T-helper 2 cell treated with Interferon-gamma antibody and Interleukin-4, amounts not matched to agents 100 ng/mL and 5 ng/mL, for 36 hours (primary cell): Measurements from ENCODE around the gene BACH2. TPM values are rescaled to one million over a fixed set of nuclear protein-coding genes. Genes with fewer than 3 reads are reported as not detected.

Experiments used
- intact Hi-C: fragments of 100-400 bp; cut with micrococcal nuclease; formaldehyde crosslinking; loops from one replicate; pipeline ENCODE4 v1.15.1; 2023
- total RNA-seq: library from RNA; stranded (reverse); gene quantifications from 2 replicates; pipeline ENCODE4 v1.2.3, GENCODE V29; 2022

Gene BACH2
- total RNA-seq, 1 donor from 2014 or later, result 35.2 TPM

DNA sequence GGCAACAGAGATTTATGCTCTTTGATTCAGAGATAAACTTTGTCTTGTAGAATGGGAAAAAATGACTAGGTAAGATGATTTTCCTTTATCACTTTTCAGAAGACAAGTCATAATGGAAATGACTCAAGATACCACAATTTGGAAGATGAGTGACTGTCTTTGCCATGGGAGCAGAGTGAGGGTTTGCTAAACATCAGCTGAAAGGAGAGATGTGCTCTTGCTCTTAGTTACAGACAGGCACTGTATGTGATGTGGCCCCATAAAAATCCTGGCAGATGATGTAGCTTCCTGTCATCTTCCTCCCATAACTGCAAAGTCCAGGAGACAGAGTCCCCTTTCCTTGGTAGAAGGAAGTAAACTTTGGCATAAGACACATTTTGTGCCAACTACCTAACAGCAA, 47.6 kb downstream of the BACH2 start:
- intact Hi-C loops, result loop anchor here (1.0 kb wide), 1 partner anchor 25 kb away; no protein-coding TSS in a partner anchor

DNA sequence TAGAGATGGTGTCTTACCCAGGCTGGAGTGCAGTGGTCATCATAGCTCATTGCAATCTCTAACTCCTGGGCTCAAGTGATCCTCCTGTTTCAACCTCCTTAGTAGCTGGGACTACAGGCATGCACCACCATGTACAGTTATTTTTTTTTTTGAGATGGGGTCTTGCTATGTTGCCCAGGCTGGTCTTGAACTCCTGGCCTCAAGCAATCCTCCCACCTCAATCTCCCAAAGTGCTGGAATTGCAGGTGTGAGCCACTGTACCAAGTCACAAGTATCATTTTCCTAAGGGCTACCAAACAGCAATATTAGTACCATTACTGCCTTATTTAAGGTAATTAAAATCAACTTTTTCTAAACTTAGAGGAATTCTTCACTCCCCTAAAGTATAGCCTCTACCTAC, 49.4 kb downstream of the BACH2 start:
- intact Hi-C loops, result no loop called here

DNA sequence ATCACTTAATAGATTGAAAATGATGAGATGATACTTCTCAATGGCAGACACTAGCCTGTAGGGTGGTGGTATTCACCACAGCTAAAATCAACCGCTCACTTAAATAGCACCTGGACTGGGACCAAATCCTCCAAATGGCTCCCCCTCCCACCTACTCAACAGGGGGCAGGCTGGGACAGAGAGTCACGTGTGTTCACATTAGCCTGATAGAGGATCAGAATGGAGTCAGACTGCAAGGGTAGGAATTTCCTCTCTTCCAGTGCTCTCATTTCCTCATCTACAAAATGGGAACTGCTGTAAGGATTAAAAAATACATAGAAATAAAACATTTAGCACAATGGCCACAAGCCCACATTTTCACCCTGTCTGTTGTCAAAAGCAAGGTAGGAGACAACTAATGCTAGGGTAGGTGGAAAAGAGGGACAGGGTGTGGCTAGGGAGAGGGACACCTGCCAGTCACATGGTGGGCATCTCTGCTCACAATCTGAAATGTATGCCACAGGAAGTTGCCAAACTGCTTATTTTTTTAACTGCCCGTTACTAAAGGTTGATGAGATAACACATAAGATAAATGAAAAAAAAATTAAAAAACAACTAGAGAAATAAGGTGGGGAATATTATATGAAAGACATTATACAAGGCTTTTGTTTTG, 55.3 kb downstream of the BACH2 start:
- intact Hi-C loops, result no loop called here

DNA sequence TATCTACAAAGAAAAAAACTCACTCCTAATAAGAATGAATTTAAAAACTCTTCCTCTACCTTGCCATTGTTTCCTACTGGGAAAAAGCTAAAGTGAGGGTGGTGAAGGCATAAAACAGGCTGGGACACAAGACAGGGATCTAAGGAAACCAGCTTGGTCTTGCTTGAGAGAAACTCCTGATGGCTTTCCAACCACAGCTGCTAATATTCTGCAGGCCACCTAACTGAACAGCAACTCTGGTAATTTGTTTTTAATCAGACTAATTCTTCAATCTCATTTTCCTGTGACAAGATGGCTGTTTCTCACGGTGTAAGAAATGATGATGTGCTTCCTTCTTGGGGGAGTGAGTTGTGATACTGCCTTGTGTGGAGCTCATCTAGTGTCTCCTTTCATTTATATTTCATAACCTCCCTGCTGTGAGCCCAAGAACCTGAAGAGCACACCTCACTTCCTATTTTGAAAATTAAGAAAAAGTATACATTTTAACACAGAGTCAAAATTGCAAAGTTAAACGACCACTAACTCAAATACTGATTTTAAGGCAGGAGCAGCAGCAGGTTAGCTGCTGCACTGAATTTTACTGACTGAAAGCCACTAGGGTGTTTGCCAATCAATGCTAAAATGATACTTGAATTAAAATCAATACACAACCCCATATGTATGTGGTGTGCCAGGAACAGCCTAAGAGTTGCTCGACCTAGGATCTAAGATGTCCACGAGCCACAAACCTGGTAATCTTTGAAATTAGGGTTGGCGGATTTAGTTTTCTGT, 58.0 kb downstream of the BACH2 start:
- intact Hi-C loops, result no loop called here

DNA sequence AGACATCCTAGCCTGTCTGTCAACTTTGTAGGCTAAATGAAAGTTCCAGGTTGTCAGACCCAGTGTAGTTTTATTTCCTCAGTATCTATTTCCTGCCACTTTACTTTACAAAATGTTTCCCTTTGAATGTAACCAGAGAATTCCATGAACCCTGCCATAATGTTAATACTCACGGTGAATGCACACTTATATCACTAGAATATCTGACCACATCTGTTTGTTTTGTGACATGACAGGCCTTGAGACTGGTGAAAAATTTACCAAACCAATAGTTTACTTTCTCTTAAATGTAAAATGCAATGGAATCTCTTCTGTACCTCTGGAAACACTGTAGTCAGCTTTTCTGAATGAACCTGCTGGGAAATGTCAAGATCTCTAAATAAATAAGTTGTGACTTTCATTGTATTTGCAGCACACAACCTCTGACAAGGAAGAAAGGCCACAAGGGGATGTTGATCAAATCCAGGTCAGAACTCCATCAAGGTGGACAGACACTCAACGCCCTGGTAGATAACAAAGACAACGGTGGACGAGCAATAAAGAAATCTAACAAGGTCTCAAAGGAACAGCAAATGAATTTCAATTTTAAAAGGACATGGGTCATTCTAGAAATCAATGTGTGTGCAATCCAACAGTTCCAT, 59.2 kb downstream of the BACH2 start:
- intact Hi-C loops, result no loop called here

DNA sequence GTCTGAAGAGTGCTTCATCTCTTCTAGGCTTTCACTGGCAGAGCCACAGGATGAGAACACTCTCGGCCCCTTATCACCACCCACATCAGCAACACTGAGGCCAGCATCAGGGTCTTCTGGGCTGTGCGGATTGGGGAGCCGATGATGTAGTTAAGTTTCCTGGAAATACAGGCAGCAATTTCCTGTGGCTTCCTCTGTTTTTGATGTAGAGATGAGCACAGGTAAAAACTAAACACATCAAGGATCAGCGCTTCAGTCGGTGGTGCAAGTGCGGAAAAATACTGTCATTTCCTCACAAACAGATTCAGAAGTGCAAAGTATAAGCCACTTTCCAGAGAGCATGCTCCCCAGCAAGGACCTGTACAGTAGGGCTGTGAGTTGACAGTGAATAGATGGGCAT, 62.6 kb downstream of the BACH2 start:
- intact Hi-C loops, result loop anchor here (1.0 to 5.0 kb wide), 9 partner anchors 16 to 282 kb away; no protein-coding TSS in a partner anchor

DNA sequence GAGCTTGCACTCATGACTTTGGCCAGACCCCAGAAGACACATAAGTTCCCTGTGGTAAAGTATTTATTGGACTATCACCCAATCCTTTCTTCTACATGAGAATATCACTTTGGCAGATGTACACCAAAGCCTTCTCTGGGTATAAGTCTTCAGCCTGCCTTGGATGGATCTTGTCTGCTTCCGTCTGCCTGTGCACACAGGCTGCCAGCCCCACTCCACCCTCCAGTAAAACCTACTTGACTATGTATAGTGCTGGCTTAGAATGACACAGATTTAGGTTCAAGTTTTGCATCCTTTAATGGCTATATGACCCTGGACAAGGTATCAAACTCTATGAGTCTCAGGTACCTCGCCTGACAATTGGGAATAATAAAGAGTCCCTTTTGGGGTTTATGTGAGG, 63.4 kb downstream of the BACH2 start:
- intact Hi-C loops, result loop anchor here (5.0 kb wide), 1 partner anchor 281 kb away; no protein-coding TSS in a partner anchor

DNA sequence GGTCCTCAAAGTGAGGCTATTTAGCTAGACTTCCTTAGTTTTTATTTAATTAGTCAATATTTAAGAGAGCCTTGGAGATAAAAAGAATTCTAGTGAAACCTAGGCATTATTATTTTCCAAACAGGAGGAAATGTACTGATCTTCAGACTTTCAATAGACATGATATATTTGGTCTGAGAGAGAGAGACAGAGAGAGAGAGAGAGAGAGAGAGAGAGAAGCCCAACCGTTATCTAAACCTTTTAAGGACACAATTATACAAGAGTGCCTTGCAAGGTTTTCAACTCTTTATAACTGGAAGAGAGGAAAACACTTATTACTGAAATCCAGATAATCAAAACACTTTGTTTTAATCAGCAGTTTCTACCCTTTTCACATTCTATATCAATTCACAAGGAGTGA, 64.8 kb downstream of the BACH2 start:
- intact Hi-C loops, result loop anchor here (5.0 kb wide), 1 partner anchor 279 kb away; no protein-coding TSS in a partner anchor

DNA sequence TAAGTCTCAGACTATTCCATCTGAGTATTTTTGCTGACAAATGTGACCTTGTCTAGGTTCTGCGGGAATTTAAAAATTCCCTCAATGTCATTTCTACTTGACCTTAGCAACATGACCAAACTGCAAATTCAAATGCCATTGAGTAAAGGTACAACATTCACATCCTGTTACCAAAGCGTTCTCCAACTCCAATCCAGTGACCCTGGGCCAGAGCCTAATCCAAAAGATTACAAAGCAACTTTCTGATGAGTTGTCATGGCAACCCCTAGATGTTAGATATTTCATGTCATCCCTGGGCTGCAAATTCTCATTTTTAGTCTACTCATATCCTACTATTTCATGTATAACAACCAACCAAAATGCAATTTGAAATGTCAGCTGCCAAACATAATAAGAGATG, 65.3 kb downstream of the BACH2 start:
- intact Hi-C loops, result loop anchor here (5.0 kb wide), 1 partner anchor 279 kb away; no protein-coding TSS in a partner anchor

DNA sequence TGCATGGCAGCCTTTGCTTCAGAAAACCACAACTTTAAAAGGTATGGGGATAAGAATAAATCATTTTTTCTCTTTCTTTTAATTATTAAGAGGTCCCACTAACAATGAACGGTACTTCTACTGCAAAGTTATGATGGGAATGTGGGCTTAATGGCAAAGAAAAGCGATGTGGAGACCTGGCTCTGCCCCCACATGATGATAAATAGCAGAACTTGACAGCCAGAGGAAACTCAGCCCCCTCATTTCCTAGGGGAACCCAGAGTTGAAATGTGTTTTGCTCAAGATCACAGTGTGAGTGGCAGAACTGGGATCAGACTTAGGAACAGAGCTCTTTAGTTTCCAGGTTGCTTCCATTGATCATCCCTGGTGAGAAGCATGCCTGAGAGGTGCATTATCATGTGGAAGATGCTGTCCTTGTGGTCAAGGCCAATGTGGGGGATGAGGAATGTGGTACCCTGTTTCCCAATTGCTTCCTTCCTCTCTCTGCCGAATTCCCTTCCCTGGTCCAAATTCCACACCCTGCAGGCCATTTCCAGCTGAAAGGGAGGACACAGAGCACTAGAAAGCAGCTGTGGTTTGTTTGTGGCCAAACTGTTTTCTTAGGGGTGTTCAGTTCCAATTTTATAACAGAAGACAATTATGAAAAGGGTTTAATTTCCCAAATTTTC, 66.0 kb downstream of the BACH2 start:
- intact Hi-C loops, result loop anchor here (5.0 kb wide), 1 partner anchor 278 kb away; no protein-coding TSS in a partner anchor

DNA sequence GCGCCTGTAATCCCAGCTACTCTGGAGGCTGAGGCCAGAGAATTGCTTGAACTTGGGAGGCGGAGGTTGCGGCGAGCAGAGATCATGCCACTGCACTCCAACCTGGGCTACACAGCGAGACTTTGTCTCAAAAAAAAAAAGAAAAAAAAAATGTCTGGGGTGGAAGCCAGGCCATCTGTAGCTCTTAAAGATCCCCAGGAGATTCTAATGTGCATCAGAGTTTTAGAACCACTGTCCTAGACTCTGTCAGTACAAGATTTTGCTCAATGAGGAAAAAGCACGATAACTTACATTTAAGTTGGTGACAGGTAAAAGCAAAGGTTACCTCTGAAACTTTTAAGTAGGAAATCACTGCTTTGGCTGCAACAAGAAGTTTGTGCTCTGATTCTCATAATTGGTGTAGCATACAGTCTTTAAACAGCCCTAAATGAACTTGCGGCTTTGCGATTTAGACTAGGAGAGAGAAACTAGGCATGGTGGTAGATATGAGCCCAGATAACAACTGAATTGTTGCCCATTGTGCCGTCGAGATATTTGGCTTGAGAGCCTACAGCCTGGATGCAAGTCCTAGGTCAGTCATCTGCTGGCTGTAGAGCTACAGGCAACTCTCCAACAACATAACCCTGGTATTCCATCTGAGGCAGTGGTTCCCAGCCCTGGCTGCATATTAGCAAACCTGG, 67.2 kb downstream of the BACH2 start:
- intact Hi-C loops, result loop anchor here (5.0 kb wide), 1 partner anchor 277 kb away; no protein-coding TSS in a partner anchor

DNA sequence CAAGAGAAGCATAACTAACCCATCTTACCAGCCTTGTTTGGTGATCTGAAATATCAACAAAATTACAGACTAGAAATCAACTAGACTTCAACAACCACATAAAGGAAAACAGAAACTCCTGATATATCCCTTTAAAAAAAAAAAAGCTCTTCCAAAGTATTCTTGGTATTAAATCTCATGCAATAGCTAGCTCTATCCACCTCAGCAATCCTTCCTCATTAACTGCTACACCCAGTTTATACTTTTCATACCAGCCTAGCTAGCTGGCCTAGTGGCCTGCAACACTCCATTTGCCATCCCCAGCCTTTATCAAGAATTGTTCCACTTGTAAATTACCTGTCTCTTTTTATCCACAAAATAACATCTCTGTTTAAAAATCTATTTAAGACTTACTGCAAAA, 69.0 kb downstream of the BACH2 start:
- intact Hi-C loops, result no loop called here

DNA sequence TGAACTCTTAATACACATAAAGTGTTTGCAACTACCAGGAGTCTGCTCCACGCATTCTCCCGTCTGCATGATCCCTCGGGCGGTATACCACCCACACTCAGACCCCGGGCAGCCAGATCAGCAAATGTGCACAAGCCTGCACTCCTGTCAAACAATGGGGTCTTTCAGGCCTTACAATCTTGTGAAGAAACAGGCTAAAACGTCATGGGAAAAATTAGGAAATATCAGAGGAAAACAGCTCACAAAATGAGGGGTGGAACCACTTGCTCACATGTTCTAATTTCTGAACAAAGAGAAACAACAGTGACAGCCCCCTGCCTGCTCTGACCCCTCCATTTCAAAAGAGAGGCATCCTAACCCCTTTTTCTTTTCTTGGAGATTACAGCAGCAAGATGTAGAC, 69.4 kb downstream of the BACH2 start:
- intact Hi-C loops, result no loop called here

DNA sequence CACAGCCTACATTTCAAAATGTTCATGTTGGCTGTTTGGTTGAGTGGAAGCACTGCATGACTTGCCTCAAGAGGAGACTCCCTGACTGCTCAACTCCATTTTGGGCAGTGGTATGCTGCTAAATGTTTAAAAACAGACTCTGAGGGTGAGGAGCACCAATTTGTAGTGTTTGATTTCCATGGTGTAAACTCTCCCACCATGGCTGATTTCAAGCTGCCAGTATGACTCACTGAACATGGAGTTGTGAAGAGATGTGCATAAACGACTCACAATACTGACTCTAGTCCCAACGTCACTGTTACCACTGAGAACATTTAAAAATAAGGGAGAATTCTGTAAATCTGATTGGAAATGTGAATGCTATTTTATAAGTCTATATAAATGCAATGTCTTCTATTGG, 70.4 kb downstream of the BACH2 start:
- intact Hi-C loops, result no loop called here

DNA sequence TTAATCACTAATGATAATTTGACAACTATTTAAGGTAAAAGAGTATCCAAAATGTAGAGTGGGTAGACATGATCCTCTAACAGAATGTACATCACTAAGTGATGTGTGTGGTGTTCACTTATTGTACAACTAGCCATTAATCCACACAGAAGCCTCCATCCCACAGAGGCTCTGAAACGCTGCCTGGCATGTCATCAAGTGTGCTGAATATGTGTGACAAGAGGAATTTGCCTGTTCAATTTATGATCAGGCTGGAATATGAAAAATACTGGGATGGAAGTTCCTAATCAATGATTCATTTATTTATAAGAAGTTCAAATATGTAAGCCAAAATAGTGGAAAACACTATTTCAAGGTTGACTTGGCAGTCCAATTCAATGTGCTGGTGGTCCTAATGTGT, 72.4 kb downstream of the BACH2 start:
- intact Hi-C loops, result no loop called here

DNA sequence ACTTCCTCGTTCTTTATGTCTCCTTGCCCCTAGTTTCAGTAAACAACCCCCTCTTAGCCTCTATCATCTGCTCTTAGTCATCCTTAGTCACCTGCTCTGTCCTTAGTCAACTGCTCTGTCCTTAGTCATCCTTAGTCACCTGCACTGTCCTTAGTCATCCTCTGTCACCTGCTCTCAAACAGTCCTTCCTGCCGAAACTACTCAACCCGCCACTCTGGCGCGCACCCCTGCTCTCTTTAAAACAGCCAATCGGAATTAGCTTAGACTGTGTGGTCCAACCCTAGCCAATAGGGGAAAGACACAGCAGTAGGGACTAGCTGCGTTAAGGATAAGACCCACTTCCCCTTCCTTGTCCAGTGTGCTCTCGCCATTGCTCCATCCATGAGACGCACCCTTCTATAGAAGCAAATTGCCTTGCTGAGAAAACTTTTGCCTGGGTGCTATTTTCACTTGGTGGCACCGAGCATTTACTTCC, 73.9 kb downstream of the BACH2 start:
- intact Hi-C loops, result no loop called here

DNA sequence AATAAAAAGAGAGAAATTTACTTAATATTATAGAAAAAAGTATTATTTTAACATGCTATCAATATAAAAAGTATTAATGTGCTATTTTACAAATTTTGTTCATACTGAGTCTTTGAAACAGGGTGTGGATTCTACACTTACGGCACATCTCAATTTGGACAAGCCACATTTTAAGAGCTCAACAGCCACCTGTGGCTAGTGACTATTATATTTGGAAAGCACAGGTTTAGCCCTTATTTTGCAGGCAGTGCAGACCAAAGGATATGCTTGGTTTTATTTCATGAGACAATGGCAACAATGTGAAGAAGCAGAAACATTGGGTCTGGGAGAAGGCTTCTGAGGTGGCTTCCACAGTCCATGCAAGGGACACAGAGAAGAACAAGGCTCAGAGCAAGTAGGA, 74.6 kb downstream of the BACH2 start:
- intact Hi-C loops, result no loop called here

DNA sequence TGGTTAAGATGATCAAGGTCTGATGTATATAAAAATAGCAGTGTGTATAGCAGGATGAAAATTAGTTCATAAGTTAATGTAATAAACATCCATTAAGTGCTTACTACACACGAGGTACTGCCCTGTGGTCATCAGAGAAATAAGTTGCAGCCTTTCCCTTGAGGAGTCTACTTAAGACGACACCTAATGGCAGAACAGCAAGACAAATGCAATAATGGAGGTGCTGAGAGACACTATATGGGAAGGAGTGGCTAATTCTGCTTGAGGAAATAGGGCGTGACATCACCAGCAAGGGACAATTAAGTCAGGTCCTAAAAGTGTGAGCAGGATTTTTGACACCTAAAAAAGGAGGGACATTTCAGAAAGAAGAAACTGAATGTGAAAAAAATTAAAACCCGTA, 75.2 kb downstream of the BACH2 start:
- intact Hi-C loops, result no loop called here

DNA sequence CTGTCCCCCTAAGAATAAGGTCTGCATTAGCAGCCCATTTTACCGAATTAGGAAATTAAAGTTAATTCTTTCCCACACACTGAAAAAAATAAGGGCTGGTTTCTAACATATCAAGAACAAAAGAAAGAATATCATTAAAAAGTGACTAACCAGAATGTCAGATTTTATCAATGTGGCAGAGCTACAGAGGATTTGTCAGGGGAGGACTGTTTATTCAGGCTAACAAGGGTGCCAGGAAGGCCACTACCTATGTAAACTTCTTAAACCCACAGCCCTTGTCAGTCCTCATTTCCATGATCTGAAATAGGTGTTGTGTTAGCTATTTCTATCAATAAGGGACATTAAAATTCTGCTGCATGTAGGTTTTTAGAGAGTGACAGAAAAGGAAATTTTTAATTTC, 76.4 kb downstream of the BACH2 start:
- intact Hi-C loops, result no loop called here

DNA sequence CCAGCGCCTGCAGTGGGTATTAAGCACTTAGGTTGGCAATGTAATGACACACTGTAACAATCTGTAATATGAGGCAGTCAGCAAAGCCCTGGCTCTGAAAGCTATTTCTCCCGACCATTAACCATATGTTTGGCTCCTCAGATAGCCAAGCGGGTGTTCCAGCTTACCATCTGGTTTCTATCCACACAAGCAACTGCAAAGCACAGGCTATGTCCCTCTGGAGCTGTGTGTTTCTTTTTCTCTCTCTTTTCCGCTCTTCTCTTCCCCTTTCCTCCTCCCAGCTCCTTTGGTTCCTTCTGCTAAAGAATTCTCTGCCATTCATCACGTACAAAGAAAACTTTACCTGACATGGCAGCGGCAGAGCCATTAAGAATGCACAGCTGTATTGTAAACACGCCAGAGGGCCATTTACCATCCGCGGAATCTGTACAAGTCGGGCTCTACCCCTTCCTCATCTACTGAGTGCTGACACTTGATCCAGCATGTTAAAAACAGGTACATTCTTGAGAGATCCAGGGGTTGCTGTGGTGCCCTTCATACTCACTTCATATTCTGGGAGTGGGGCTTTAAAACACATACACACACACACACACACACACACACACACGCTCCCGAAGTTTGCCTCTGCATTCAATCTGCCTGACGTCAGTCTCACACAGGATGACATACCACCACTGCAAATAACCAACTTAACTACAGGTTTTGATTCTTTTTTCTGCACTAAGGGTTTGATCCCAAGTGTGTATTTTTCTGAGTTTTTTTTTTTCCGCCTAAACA, 77.2 kb downstream of the BACH2 start:
- intact Hi-C loops, result loop anchor here (2.0 to 5.0 kb wide), 2 partner anchors 75 to 368 kb away; partner anchors contain the start of gene MAP3K7
